DOHH2 (cell line): Measurements from ENCODE around the gene BCS1L.

ENCODE experiments used
- H3F3A ChIP-seq: fragments of 200-600 bp; sonication (generic), shearing (Covaris generic); 2 replicates; pipeline ENCODE4 v1.6.0; 2016; ENCODE audit warnings: antibody characterized with exemption, mild to moderate bottlenecking; ENCODE audit not compliant: control insufficient read depth, insufficient read depth
- H3K27ac ChIP-seq: fragments of 200-600 bp; sonication (generic); 2 replicates; pipeline ENCODE4 v1.5.1; 2014; ENCODE audit warnings: low read depth, mild to moderate bottlenecking, low read length, moderate library complexity
- H3K27me3 ChIP-seq: fragments of 200-600 bp; sonication (generic); 2 replicates; pipeline ENCODE4 v1.6.1; 2014; ENCODE audit warnings: mild to moderate bottlenecking, low read length, mixed read lengths; ENCODE audit not compliant: control insufficient read depth
- H3K36me3 ChIP-seq: fragments of 200-600 bp; sonication (generic); 2 replicates; pipeline ENCODE4 v1.6.1; 2014; ENCODE audit warnings: mild to moderate bottlenecking, low read length, moderate library complexity, mixed read lengths; ENCODE audit not compliant: control insufficient read depth
- H3K4me1 ChIP-seq: fragments of 200-600 bp; sonication (generic); 2 replicates; pipeline ENCODE4 v1.6.1; 2014; ENCODE audit warnings: mild to moderate bottlenecking, low read length, mixed read lengths; ENCODE audit not compliant: control insufficient read depth
- H3K4me2 ChIP-seq: fragments of 200-600 bp; sonication (generic); 2 replicates; pipeline ENCODE4 v1.6.0; 2014; ENCODE audit warnings: mild to moderate bottlenecking, low read length, moderate library complexity
- H3K4me3 ChIP-seq: fragments of 200-600 bp; sonication (generic); 2 replicates; pipeline ENCODE4 v1.5.1; 2014; ENCODE audit warnings: mild to moderate bottlenecking, low read length, mixed read lengths
- H3K79me2 ChIP-seq: fragments of 200-600 bp; sonication (generic); 2 replicates; pipeline ENCODE4 v1.6.1; 2014; ENCODE audit warnings: mild to moderate bottlenecking, low read length, mixed read lengths; ENCODE audit not compliant: control insufficient read depth
- H3K9me2 ChIP-seq: fragments of 200-600 bp; sonication (generic); replicated peaks from 2 replicates; pipeline ENCODE4 v1.6.1; 2014; ENCODE audit warnings: mild to moderate bottlenecking, low read length, mixed read lengths; ENCODE audit not compliant: control insufficient read depth
- H3K9me3 ChIP-seq: fragments of 200-600 bp; sonication (generic); 2 replicates; pipeline ENCODE4 v1.6.1; 2014; ENCODE audit warnings: antibody characterized with exemption, low read length, mixed read lengths; ENCODE audit not compliant: control insufficient read depth, insufficient read depth
- H4K20me1 ChIP-seq: fragments of 200-600 bp; sonication (generic); 2 replicates; pipeline ENCODE4 v1.6.0; 2014; ENCODE audit warnings: low read depth, mild to moderate bottlenecking, antibody characterized with exemption, low read length, moderate library complexity; ENCODE audit not compliant: control insufficient read depth, insufficient read depth
- CTCF ChIP-seq: fragments of 200-600 bp; sonication (generic); IDR thresholded peaks from one replicate; pipeline ENCODE4 v1.5.1; 2014; ENCODE audit warnings: antibody characterized with exemption, mild to moderate bottlenecking, low read depth, low read length; ENCODE audit not compliant: poor library complexity, severe bottlenecking
- EZH2phosphoT487 ChIP-seq: fragments of 200-600 bp; sonication (generic); IDR thresholded peaks from 2 replicates; pipeline ENCODE4 v1.6.1; 2017; ENCODE audit warnings: borderline replicate concordance, mild to moderate bottlenecking, antibody characterized with exemption, low read length, moderate library complexity, mixed read lengths

Gene BCS1L

GRCh38 chr2:218691234-218691633 lies 31.8 kb downstream of the BCS1L start:
- TF ChIP-seq EZH2phosphoT487 (no peak), CTCF (no peak)
- peaks cover 3% of the 10 kb centered on the region; the same call in 1 of the 2 replicates for H3K36me3 ChIP-seq
- H3K4me1 ChIP-seq: 0 out of 2 replicates have a peak, but pooled peaks cover 3% of the 10 kb centered on the region

GRCh38 chr2:218694405-218695145 lies 35.1 kb downstream of the BCS1L start:
- Histone ChIP-seq H3K9me3 (no peaks in the 10 kb centered on the region), H3K9me2 (no peaks in the 10 kb centered on the region), H3K27ac (no peak overlapping the region), H3K27me3 (no peaks in the 10 kb centered on the region), H3K4me1 (no peaks in the 10 kb centered on the region), H3K4me3 (no peak overlapping the region), H3K36me3 (peaks cover 3% of the 10 kb centered on the region; the same call in 1 of the 2 replicates), H3K4me2 (no peak overlapping the region), H4K20me1 (no peaks in the 10 kb centered on the region), H3F3A (no peaks in the 10 kb centered on the region), H3K79me2 (no peaks in the 10 kb centered on the region)
- TF ChIP-seq EZH2phosphoT487: no peak
- no peak for TF ChIP-seq CTCF

More at GRCh38 chr2:218691234-218691633, 31.8 kb downstream of the BCS1L start:
- Histone ChIP-seq H3K27ac (no peak overlapping the region), H3F3A (no peaks in the 10 kb centered on the region), H3K79me2 (no peaks in the 10 kb centered on the region), H3K4me3 (no peak overlapping the region), H3K9me2 (no peaks in the 10 kb centered on the region), H3K9me3 (no peaks in the 10 kb centered on the region), H3K27me3 (no peaks in the 10 kb centered on the region), H3K4me2 (no peak overlapping the region), H4K20me1 (no peaks in the 10 kb centered on the region)

- Histone ChIP-seq H3K79me2 (no peaks in the 10 kb centered on the region), H3K27ac (no peak overlapping the region), H3K4me1 (no peaks in the 10 kb centered on the region), H3K9me2 (no peaks in the 10 kb centered on the region), H3F3A (no peaks in the 10 kb centered on the region), H3K9me3 (no peaks in the 10 kb centered on the region), H3K36me3 (no peaks in the 10 kb centered on the region), H4K20me1 (no peaks in the 10 kb centered on the region), H3K4me2 (no peak overlapping the region), H3K27me3 (no peaks in the 10 kb centered on the region), H3K4me3 (no peak overlapping the region)
- TF ChIP-seq EZH2phosphoT487 (no peak), CTCF (no peak)
Observed at GRCh38 chr2:218698885-218699284, 39.4 kb downstream of the BCS1L start.
